Astrocyte of the cerebellum (primary cell): ENCODE data around the gene HSDL2.
A peak's percentile ranks its signal among the peaks of the same experiment; 100 is the strongest.

Experiments used
- DNase-seq: peaks from one replicate; pipeline ENCODE4 v3.0.0-alpha.2; 2011; ENCODE audit warnings: low read depth
- H3K4me3 ChIP-seq: 2 replicates; pipeline ENCODE4 v1.5.1; 2011; ENCODE audit warnings: mild to moderate bottlenecking, low read depth, low read length, moderate library complexity
- CTCF ChIP-seq: IDR thresholded peaks from 2 replicates; pipeline ENCODE4 v1.5.1; 2012; ENCODE audit warnings: low read length, low read depth, moderate library complexity, mild to moderate bottlenecking; ENCODE audit errors: missing control alignments
- in situ Hi-C: cut with HindIII; loops from 2 replicates; pipeline ENCODE4 v1.10.0; 2017; ENCODE audit warnings: low sequenced_read_pairs

Gene HSDL2

GRCh38 chr9:112349008-112349333 lies 30.9 kb upstream of the HSDL2 start:
- TF ChIP-seq CTCF, result no peak
- in situ Hi-C loops, result no loop called here
- no peak for DNase-seq
- H3K4me3 ChIP-seq, result peak overlapping the region; percentile 40

DNA sequence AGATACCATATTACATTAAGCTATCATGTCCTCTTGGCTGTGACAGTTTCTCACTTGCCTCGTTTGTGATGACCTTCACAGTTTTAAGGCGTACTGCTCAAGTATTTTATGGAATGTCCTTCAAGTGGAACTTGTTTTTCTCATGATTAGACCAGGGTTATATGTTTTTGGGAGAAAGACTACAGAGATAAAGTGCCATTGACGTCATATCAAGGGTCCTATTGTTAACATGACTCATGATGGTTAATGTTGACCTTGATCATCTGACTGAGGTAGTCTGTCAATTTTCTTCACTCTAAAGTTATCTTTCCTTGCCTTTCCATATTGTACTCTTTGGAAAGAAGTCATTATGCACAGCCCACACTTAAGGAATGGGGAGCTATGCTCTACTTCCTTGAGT lies 28.7 kb upstream of the HSDL2 start:
- in situ Hi-C loops, result no loop called here

DNA sequence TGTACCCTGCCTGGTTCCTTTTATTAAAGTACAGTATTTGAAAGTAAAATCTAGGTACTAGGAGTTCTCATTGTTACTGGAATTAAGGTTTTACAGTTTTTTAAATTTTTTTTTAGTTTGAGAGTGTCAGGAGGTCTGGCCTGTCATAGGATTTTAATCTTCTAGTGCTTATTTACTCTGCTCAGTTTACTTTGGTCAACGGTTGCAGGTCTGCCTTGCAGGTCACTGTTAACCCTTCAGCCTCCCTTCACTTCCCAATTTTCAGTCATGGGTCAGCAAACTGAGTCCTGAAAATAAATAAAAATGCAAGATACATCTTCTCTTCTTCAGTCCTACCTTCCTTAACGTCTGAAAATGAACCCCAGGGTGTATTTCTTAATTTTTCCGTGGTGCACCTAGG lies 27.7 kb upstream of the HSDL2 start:
- no peak for TF ChIP-seq CTCF
- DNase-seq, result no peak
- no peak overlapping the region for H3K4me3 ChIP-seq
- in situ Hi-C loops, result no loop called here

More for the DNA sequence above, 28.7 kb upstream of the HSDL2 start:
- DNase-seq, result no peak
- no peak overlapping the region for H3K4me3 ChIP-seq
- no peak for TF ChIP-seq CTCF

DNA sequence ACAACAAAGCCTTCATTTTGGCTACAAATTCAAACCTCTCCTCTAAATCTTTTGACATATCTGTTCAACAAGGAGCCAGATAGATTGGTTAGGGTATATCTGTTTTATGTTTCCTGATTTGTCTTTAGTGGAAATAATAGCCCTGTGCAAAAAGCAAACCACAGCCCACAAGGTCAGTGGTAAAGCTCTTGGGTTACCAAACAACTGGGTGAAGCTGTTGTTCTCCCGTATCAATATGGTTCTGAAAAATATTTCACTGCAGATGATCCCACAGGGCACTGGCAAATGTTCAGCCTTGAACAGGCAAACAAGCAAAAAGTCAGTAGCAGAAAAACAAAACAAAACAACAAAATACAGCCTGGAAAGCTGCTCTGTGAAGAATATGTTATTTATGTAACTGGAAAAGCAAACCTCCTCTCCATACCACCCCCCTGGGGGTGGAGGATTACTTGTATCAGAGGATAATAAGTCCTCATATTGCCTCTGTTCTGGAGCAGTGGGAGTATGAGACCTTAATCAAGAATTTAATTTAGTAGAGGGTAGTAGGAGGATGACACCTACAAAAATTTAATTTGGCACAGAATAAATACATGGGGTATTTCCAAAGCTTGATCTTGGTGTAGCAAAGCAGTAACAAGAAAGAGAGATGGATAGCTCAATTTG lies 25.7 kb upstream of the HSDL2 start:
- no peak overlapping the region for H3K4me3 ChIP-seq
- DNase-seq, result no peak
- in situ Hi-C loops, result no loop called here
- TF ChIP-seq CTCF, result no peak

DNA sequence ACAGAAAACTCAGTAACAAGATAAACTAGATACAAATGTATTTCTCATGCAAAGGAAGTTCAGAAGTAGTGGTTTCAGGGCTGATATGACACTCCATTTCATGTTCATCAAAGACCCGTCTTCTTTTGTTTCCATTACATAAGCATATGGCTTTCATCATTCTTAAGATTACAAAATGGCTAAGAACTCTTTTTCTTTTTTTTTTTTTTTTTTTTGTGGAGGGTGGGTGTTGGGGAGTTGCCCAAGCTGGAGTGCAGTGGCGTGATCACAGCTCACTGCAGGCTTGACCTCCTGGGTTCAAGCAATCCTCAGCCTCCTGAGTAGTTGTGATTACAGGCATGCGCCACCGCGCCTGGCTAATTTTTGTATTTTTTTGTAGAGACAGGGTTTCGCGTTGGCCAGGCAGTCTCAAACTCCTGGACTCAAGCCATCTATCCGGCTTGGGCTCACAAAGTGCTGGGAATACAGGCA lies 24.4 kb upstream of the HSDL2 start:
- no peak for DNase-seq
- no peak for TF ChIP-seq CTCF
- in situ Hi-C loops, result no loop called here
- H3K4me3 ChIP-seq, result no peak overlapping the region

DNA sequence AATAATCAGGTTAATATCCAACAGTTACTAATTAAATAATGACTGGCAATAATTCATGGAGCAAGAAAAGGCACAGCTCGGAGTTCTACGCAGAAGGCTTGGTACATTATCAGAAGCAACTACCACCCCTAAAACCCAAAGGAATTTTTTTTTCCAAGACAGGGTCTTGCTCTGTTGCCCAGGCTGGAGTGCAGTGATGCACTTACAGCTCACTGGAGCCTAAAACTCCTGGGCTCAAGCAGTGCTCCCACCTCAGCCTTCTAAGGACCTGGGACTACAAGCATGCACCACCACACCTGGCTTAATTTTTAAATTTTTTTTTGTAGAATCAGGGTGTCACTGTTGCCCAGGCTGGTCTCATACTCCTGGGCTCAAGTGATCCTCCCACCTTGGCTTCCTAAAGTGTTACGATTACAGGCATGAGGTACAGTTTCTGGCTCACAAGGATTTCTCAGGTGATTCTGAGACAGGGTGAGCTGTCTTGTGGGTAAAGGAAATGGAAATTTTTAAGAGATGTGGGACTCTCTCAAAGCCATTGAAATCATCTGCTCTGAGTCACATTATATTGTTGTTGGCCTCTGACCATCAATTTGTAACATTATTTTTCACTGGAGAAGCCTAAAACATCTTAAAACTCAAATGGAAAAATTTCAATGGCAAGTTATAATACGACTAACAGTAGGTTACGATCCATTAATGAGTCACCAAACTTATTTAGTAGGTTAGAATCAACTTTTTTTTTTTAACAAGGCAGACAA lies 19.7 kb upstream of the HSDL2 start:
- DNase-seq, result peak; percentile 24
- H3K4me3 ChIP-seq, result no peak overlapping the region
- in situ Hi-C loops, result no loop called here
- no peak for TF ChIP-seq CTCF
